Endothelial cell of umbilical vein (primary cell): ENCODE results near the gene TEX29.

Experiments used
- CTCF ChIP-seq, 2 donors: IDR thresholded peaks; 1 replicate in 1 of 2; 2 replicates in 1 of 2; pipeline ENCODE4 v1.5.1; 2011; ENCODE audit warnings: low read length in 2 of 2, mild to moderate bottlenecking in 2 of 2, moderate library complexity in 2 of 2, control low read depth in 1 of 2, inconsistent platforms in 1 of 2, low read depth in 1 of 2; ENCODE audit not compliant: insufficient read depth in 1 of 2; ENCODE audit errors: extremely low read depth in 1 of 2
- EZH2 ChIP-seq: IDR thresholded peaks from 2 replicates; pipeline ENCODE4 v1.6.1; 2012; ENCODE audit warnings: borderline replicate concordance, low read depth, mild to moderate bottlenecking, moderate library complexity, low read length, inconsistent platforms; ENCODE audit not compliant: severe bottlenecking
- GATA2 ChIP-seq: IDR thresholded peaks from 2 replicates; pipeline ENCODE4 v1.7.0; 2011; ENCODE audit warnings: low read depth, mild to moderate bottlenecking, moderate library complexity, mixed read lengths, low read length; ENCODE audit not compliant: insufficient read length, insufficient read depth
- JUN ChIP-seq: IDR thresholded peaks from 2 replicates; pipeline ENCODE4 v1.6.1; 2011; ENCODE audit warnings: borderline replicate concordance, low read depth; ENCODE audit not compliant: insufficient read length, insufficient read depth
- MAX ChIP-seq: IDR thresholded peaks from 2 replicates; pipeline ENCODE4 v1.6.1; 2011; ENCODE audit not compliant: insufficient read depth, insufficient read length
- MYC ChIP-seq: IDR thresholded peaks from one replicate; pipeline ENCODE4 v1.6.1; 2011; ENCODE audit warnings: mild to moderate bottlenecking, low read depth, low read length
- POLR2A ChIP-seq: IDR thresholded peaks from 2 replicates; pipeline ENCODE4 v1.6.1; 2012; ENCODE audit warnings: low read depth, mild to moderate bottlenecking, control low read depth, low read length
- POLR2AphosphoS5 ChIP-seq: IDR thresholded peaks from 2 replicates; pipeline ENCODE4 v1.6.1; 2012; ENCODE audit warnings: low read depth, mild to moderate bottlenecking, control low read depth, low read length, moderate library complexity; ENCODE audit not compliant: insufficient read depth

GRCh38 chr13:111353508-111353907 is 33.1 kb downstream of the TEX29 start:
- TF ChIP-seq POLR2A: no peak
- TF ChIP-seq CTCF (IDR thresholded peaks at IDR 0.05; ENCODE audit: extremely low read depth in 1 of 2, insufficient read depth in 1 of 2, low read depth in 1 of 2, low read length in 2 of 2): no peak
- TF ChIP-seq EZH2: no peak
- no peak for TF ChIP-seq MYC
- TF ChIP-seq POLR2AphosphoS5: no peak
- no peak for TF ChIP-seq MAX
- no peak for TF ChIP-seq JUN
- no peak for TF ChIP-seq GATA2
